ENCODE measurements around the gene SLC4A7. TPM values are rescaled to one million over a fixed set of nuclear protein-coding genes. Genes with fewer than 3 reads are reported as not detected.

Gene SLC4A7
- total and polyA plus RNA-seq, 4 donors = 3.3 to 87.1 (median 11.9) TPM

DNA sequence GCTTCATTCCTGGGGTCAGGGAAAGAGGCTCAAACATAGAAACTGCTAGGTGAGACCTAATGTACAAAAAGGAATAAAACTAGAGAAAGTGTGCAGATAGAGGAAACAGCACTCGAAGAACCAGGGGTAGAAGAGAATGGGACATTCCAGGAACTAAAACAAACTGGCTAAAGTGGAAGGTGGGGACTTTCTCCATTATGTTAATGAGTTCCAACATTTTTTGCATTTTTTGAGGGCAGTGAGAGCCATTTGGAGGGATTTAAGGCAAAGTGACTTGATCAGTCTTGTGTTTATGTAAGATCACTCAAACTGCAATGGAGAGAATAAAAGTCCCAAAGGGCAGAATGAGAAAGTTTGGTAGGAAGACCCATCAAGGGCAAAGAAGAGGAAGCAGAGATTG lies 20.6 kb upstream of the SLC4A7 start:
- TF ChIP-seq, protein P1, sequence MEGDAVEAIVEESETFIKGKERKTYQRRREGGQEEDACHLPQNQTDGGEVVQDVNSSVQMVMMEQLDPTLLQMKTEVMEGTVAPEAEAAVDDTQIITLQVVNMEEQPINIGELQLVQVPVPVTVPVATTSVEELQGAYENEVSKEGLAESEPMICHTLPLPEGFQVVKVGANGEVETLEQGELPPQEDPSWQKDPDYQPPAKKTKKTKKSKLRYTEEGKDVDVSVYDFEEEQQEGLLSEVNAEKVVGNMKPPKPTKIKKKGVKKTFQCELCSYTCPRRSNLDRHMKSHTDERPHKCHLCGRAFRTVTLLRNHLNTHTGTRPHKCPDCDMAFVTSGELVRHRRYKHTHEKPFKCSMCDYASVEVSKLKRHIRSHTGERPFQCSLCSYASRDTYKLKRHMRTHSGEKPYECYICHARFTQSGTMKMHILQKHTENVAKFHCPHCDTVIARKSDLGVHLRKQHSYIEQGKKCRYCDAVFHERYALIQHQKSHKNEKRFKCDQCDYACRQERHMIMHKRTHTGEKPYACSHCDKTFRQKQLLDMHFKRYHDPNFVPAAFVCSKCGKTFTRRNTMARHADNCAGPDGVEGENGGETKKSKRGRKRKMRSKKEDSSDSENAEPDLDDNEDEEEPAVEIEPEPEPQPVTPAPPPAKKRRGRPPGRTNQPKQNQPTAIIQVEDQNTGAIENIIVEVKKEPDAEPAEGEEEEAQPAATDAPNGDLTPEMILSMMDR (IDR thresholded peaks at IDR 0.05; ENCODE audit: control extremely low read depth, extremely low read depth) = no peak
- 71 to 86% methylated on average over 1 of the region's 1 CpG for whole genome bisulfite sequencing, 2 donors
- Histone ChIP-seq H3K4me3 (no peak overlapping the region), H3K27me3 (ENCODE audit: control insufficient read depth in 3 of 3, insufficient read depth in 3 of 3, low read length in 2 of 3) (no peaks in the 10 kb centered on the region), H3K36me3 (ENCODE audit: control insufficient read depth in 4 of 4, insufficient read depth in 4 of 4, low read length in 4 of 4) (no peaks in the 10 kb centered on the region), H3K4me1 (ENCODE audit: control insufficient read depth in 5 of 5, insufficient read depth in 5 of 5, low read length in 5 of 5) (peaks cover 0 to 4% (median 0%) of the 10 kb centered on the region in 5 donors), H3K9ac (ENCODE audit: insufficient read depth in 1 of 2, low read length in 2 of 2) (no peak overlapping the region), H3K9me3 (ENCODE audit: control insufficient read depth in 4 of 4, insufficient read depth in 3 of 4, low read length in 3 of 4) (peaks cover 0 to 2% (median 1%) of the 10 kb centered on the region in 4 donors), H3K27ac (ENCODE audit: low read depth in 1 of 2, low read length in 1 of 2) (no peak overlapping the region)
- ATAC-seq (ENCODE audit: insufficient read depth, low FRiP score) (no peak), DNase-seq (peak in 1 of 3 donors; percentile 27)

DNA sequence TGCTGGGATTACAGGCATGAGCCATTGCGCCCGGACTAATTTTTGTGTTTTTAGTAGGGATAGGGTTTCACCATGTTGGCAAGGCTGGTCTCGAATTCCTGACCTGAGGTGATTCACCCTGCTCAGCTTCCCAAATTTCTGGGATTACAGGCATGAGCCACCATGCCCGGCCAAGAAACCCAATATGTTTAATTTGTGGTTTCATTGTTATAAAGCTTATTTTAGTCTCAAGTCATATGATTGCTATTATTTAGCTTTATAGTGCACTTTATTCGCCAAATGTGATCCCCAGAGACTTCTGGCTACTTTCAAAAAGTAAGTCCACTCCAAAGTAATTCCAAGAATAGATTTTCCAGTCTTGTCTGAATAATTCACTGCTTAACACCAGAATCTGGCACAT lies 19.3 kb upstream of the SLC4A7 start:
- TF ChIP-seq, protein P1 (IDR thresholded peaks at IDR 0.05; ENCODE audit: control extremely low read depth, extremely low read depth) = no peak
- ATAC-seq (ENCODE audit: insufficient read depth, low FRiP score) (no peak), DNase-seq (no peak)
- Histone ChIP-seq H3K9me3 (ENCODE audit: control insufficient read depth in 4 of 4, insufficient read depth in 3 of 4, low read length in 3 of 4) (peaks cover 0 to 2% (median 1%) of the 10 kb centered on the region in 4 donors), H3K4me1 (ENCODE audit: control insufficient read depth in 5 of 5, insufficient read depth in 5 of 5, low read length in 5 of 5) (peaks cover 0 to 4% (median 0%) of the 10 kb centered on the region in 5 donors), H3K27me3 (ENCODE audit: control insufficient read depth in 3 of 3, insufficient read depth in 3 of 3, low read length in 2 of 3) (no peaks in the 10 kb centered on the region), H3K36me3 (ENCODE audit: control insufficient read depth in 4 of 4, insufficient read depth in 4 of 4, low read length in 4 of 4) (no peaks in the 10 kb centered on the region), H3K9ac (ENCODE audit: insufficient read depth in 1 of 2, low read length in 2 of 2) (no peak overlapping the region), H3K27ac (ENCODE audit: low read depth in 1 of 2, low read length in 1 of 2) (no peak overlapping the region), H3K4me3 (no peak overlapping the region)
- 91 to 98% methylated on average over 5 of the region's 5 CpGs for WGBS, 2 donors

DNA sequence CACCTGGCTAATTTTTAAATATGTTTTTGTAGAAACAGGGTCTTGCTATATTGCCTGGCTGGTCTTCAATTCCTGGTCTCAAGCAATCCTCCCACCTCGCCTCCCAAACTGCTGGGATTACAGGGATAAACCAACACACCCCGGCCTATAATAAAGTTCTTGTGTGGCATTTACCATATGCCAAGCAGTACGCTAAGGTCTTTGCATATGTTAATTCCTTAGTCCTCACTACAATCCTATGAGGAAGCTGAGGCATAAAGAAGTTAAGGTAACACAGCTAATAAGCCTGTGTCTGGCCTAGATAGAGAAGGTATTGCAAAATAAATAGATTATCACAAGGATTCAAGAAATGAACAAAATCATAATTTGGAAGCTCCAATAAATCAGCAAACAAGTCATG lies 17.6 kb upstream of the SLC4A7 start:
- TF ChIP-seq, protein P1 (IDR thresholded peaks at IDR 0.05; ENCODE audit: control extremely low read depth, extremely low read depth) = no peak

DNA sequence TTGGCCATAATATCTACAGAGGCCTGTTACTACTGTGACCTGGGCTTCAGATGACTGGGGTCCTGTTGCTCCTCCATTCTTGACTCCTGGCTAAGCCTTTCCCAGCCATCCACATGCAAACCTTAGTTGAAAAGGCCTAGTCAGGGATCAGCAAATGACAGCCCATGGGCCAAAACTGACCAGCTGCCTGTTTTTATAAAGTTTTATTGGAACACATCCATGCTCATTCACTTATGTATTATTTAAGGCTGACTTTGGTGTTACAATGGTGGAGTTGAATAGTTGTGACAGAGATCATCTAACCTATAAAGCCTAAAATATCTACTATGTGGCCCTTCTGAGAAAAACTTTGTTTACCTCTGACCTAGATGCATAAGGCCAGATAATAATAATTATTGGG lies 16.8 kb upstream of the SLC4A7 start:
- H3K9me3 ChIP-seq (ENCODE audit: control insufficient read depth in 4 of 4, insufficient read depth in 3 of 4, low read length in 3 of 4) = peaks cover 0 to 2% (median 1%) of the 10 kb centered on the region in 4 donors
- H3K27ac ChIP-seq (ENCODE audit: low read depth in 1 of 2, low read length in 1 of 2) = no peak overlapping the region
- TF ChIP-seq, protein P1 (IDR thresholded peaks at IDR 0.05; ENCODE audit: control extremely low read depth, extremely low read depth) = no peak
- no peak overlapping the region for H3K4me3 ChIP-seq
- no peak overlapping the region for H3K9ac ChIP-seq (ENCODE audit: insufficient read depth in 1 of 2, low read length in 2 of 2)
- no peaks in the 10 kb centered on the region for H3K27me3 ChIP-seq (ENCODE audit: control insufficient read depth in 3 of 3, insufficient read depth in 3 of 3, low read length in 2 of 3)
- no peaks in the 10 kb centered on the region for H3K36me3 ChIP-seq (ENCODE audit: control insufficient read depth in 4 of 4, insufficient read depth in 4 of 4, low read length in 4 of 4)
- ATAC-seq (ENCODE audit: insufficient read depth, low FRiP score) (no peak), DNase-seq (no peak)
- H3K4me1 ChIP-seq (ENCODE audit: control insufficient read depth in 5 of 5, insufficient read depth in 5 of 5, low read length in 5 of 5) = peaks cover 0 to 2% (median 0%) of the 10 kb centered on the region in 5 donors

More for the DNA sequence above, 17.6 kb upstream of the SLC4A7 start:
- Histone ChIP-seq H3K4me1 (ENCODE audit: control insufficient read depth in 5 of 5, insufficient read depth in 5 of 5, low read length in 5 of 5) (peaks cover 0 to 2% (median 0%) of the 10 kb centered on the region in 5 donors), H3K9me3 (ENCODE audit: control insufficient read depth in 4 of 4, insufficient read depth in 3 of 4, low read length in 3 of 4) (peaks cover 0 to 2% (median 1%) of the 10 kb centered on the region in 4 donors), H3K27ac (ENCODE audit: low read depth in 1 of 2, low read length in 1 of 2) (no peak overlapping the region), H3K36me3 (ENCODE audit: control insufficient read depth in 4 of 4, insufficient read depth in 4 of 4, low read length in 4 of 4) (no peaks in the 10 kb centered on the region), H3K4me3 (no peak overlapping the region), H3K9ac (ENCODE audit: insufficient read depth in 1 of 2, low read length in 2 of 2) (no peak overlapping the region), H3K27me3 (ENCODE audit: control insufficient read depth in 3 of 3, insufficient read depth in 3 of 3, low read length in 2 of 3) (no peaks in the 10 kb centered on the region)
- ATAC-seq (ENCODE audit: insufficient read depth, low FRiP score) (no peak), DNase-seq (no peak)
- WGBS, 2 donors = 96 to 98% methylated on average over 3 of the region's 3 CpGs

Measured in lung (tissue), 12 donors.